GM12874 (cell line): ENCODE results near the gene DIPK2B.

ENCODE experiments used
- CTCF ChIP-seq: IDR thresholded peaks from 2 replicates; pipeline ENCODE4 v1.5.1; 2011; ENCODE audit warnings: low read depth, mild to moderate bottlenecking, control low read depth, low read length, moderate library complexity; ENCODE audit not compliant: insufficient read depth

The DIPK2B gene, protein sequence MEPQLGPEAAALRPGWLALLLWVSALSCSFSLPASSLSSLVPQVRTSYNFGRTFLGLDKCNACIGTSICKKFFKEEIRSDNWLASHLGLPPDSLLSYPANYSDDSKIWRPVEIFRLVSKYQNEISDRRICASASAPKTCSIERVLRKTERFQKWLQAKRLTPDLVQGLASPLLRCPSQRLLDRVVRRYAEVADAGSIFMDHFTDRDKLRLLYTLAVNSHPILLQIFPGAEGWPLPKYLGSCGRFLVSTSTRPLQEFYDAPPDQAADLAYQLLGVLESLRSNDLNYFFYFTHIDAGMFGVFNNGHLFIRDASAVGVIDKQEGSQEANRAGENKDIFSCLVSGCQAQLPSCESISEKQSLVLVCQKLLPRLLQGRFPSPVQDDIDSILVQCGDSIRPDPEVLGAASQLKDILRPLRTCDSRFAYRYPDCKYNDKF

GRCh38 chrX:45200741-45201234 lies at the start of gene DIPK2B:
TSS of gene DIPK2B (minus strand) at chrX:45200876. CDS start at chrX:45200826, 50 bp downstream.
- TF ChIP-seq CTCF, result no peak

DNA sequence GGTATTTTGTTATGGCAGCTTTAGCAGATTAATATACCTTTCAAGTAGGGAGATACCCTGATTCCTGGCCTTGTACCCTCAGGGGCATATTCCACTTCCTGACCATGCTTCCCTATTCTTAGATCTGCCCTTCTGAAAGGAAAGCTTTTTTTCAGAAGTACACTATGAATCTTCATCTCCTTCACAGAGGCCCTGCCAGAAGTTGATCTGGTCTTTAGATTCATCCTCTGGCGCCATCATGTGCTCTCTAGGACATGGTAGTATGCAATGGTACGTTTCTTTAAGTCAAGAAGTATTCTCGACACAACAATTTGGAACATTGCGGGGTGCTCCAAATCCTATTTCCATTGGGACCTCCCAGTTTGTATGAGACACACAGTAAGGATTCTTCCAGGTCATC lies 39.6 kb upstream of the DIPK2B start:
- TF ChIP-seq CTCF, result no peak

GRCh38 chrX:45238489-45238888 lies 37.8 kb upstream of the DIPK2B start:
- no peak for TF ChIP-seq CTCF

DNA sequence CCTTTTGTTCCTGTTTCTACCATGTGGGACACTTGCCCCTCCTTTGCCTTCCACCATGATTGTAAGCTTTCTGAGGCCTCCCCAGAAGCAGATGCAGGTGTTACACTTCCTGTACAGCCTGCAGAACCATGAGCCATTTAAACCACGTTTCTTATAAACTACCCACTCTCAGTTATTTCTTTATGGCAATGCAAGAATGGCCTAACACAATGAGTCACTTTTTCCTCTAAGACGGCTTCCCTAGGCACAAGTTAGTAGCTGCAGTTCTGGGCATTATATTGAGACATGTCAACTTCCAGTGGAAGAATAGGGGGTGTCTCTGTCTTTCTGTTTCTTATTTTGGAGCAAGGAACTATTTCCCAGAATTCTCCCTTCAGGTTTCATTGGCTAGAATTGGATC lies 32.9 kb upstream of the DIPK2B start:
- no peak for TF ChIP-seq CTCF

- TF ChIP-seq CTCF, result no peak
These were observed 31.5 kb upstream of the DIPK2B start for GRCh38 chrX:45232139-45232538.

DNA sequence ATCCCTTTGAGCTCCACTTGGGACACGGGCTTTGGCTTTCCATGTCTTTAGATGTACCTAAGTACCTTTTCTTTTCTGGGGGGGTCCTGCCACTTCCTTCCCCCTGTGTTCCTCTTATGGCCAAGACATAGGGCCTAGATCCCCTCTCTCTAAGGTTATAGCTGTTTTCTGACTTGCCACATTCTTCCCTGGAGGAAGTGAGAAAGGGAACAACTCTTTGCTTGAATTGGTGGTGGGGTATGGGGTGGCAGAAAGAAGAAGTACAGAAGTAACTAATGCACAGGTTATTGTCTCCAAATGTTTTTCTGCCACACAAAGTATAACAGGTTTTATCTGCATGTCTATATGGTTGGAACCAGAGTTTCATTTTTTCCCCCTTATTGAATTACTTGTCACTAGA lies 29.7 kb upstream of the DIPK2B start:
- no peak for TF ChIP-seq CTCF

DNA sequence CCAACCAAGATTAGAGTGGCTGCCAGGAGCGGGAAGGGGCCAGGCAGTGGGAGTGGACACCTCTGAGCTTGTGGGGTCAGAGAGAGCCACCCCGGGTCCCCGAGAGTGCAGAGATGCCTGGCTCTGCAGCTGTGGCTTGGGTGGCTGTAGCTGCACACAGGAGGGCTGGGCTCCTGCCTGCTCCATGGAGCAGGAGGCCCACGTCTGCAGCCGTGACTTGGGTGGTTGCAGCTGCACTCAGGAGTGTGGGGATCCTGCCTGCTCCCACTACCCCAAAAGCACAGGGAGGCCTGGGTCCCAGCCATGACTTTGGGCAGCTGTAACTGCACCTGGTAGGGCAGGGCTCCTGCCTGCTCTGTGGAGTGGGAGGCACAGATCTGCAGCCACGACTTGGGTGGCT lies 28.7 kb upstream of the DIPK2B start:
- no peak for TF ChIP-seq CTCF
